ENCODE data around the gene GNG4. TPM values are rescaled to one million over a fixed set of nuclear protein-coding genes. Genes with fewer than 3 reads are reported as not detected.

GNG4 gene
- total RNA-seq, 4 donors from 2014 or later, result 1.1 to 6.3 (median 4.6) TPM

- no peaks in the 10 kb centered on the region for H3K4me1 ChIP-seq
- no peak for TF ChIP-seq POLR2A (IDR thresholded peaks at IDR 0.05)
- TF ChIP-seq CTCF (IDR thresholded peaks at IDR 0.05), result peak; percentile 72 to 98 (median 83)
- H3K36me3 ChIP-seq, result no peaks in the 10 kb centered on the region
- no peak for DNase-seq
- intact Hi-C loops (cut with DNase I), result no loop called here
- H3K9me3 ChIP-seq, result no peaks in the 10 kb centered on the region
- 35 to 37% methylated on average over 8 of the region's 8 CpGs for WGBS, 2 donors
- H3K27me3 ChIP-seq, result no peaks in the 10 kb centered on the region
- H3K27ac ChIP-seq, result no peak overlapping the region
- no peak overlapping the region for H3K4me3 ChIP-seq
Measured at GRCh38 chr1:235513495-235514366, 135.9 kb downstream of the GNG4 start.

DNA sequence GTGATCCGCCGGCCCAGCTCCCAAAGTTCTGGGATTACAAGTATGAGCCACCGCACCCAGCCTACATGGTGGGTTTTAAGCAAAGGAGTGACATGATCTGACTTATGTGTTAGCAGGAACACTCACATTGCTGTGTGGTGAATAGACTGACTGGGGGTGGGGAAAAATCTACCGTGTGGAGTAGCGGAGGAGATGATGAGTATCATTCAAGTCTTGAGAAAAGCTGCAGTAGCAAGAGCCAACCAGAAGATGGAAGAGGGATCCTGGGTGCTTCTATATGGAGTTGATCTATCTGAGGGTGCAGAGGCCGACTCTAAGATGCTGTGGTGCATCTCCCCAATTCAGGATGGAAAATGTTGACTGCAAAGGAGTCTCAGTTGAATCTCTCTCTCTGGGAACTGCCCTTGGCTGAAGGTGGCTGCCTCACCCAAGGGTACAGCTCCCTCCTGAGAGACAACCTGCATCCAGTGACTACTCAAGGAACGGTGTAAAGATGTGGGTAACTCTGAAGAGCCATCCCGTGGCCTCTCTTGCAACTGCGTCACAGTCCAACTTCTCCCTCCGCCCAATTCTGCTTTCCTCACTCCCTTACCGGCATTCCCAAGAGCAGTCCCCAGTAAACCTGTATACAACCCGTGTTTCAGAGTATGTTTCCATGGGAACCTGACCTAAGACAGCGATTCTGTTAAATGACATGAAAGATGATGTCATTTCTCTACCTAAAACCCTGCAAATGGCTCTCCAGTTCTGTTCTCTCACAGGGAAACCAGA is 137.9 kb downstream of the GNG4 start:
- intact Hi-C loops (cut with DNase I), result no loop called here
- DNase-seq, result no peak
- H3K4me3 ChIP-seq, result no peak overlapping the region
- H3K4me1 ChIP-seq, result no peaks in the 10 kb centered on the region
- no peak for TF ChIP-seq CTCF (IDR thresholded peaks at IDR 0.05)
- no peak for TF ChIP-seq POLR2A (IDR thresholded peaks at IDR 0.05)
- no peaks in the 10 kb centered on the region for H3K9me3 ChIP-seq
- no peaks in the 10 kb centered on the region for H3K27me3 ChIP-seq
- whole genome bisulfite sequencing, 2 donors, result 47 to 68% methylated on average over 10 to 11 of the region's 13 CpGs
- H3K27ac ChIP-seq, result no peak overlapping the region
- H3K36me3 ChIP-seq, result no peaks in the 10 kb centered on the region

DNA sequence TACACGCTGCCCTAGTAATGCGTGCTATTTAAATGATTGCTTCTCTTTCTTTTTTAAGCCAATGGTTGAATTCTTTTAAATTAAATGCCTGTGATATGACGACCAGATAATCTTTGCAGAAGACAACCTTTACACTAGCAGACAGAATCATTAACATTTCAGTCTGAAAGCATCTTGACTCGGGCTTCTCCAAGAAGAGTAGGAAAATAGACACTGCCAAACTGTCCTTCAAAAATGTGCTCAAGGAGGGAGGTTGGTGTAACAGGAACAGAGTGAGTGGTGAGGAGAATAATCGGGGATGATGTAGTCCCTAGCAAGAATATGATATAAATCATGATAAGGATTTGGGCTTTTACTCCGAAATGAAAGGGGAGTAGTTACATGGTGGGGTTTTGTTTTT is 138.8 kb downstream of the GNG4 start:
- intact Hi-C loops (cut with DNase I), result no loop called here
- 63 to 78% methylated on average over 5 to 6 of the region's 6 CpGs for WGBS, 2 donors

DNA sequence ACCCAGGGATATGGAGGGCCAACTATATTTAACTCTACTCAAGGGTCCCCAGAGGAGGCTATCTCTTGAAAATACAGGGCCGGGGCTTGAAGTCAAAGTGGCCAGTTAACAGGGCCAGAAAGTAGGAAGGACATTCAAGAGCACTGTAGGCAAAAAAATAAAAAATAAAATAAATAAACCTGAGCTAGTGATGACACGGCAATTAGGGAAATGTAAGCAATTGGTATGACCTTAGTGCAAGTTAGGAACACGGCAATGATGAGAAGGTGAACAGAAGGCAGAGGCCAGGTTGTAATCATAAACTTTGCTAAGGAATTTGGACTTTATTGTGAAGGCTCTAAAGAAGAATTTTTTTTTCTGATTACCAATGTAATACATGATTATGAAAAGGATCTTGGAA is 142.0 kb downstream of the GNG4 start:
- H3K4me3 ChIP-seq, result no peak overlapping the region
- no peak overlapping the region for H3K27ac ChIP-seq
- no peaks in the 10 kb centered on the region for H3K27me3 ChIP-seq
- TF ChIP-seq CTCF (IDR thresholded peaks at IDR 0.05), result no peak
- TF ChIP-seq POLR2A (IDR thresholded peaks at IDR 0.05), result no peak
- no peak for DNase-seq
- no peaks in the 10 kb centered on the region for H3K36me3 ChIP-seq
- intact Hi-C loops (cut with DNase I), result no loop called here
- peaks cover under 1 to 16% (median 6%) of the 10 kb centered on the region in 3 donors for H3K4me1 ChIP-seq
- WGBS, 2 donors, result 84 to 86% methylated on average over 3 of the region's 3 CpGs
- no peaks in the 10 kb centered on the region for H3K9me3 ChIP-seq

More for the DNA sequence above, 138.8 kb downstream of the GNG4 start:
- Histone ChIP-seq H3K27ac (no peak overlapping the region), H3K36me3 (no peaks in the 10 kb centered on the region), H3K4me3 (no peak overlapping the region), H3K4me1 (peaks cover 0 to 6% (median 3%) of the 10 kb centered on the region in 3 donors), H3K27me3 (no peaks in the 10 kb centered on the region), H3K9me3 (no peaks in the 10 kb centered on the region)
- DNase-seq, result no peak
- TF ChIP-seq CTCF (IDR thresholded peaks at IDR 0.05), result no peak
- no peak for TF ChIP-seq POLR2A (IDR thresholded peaks at IDR 0.05)

Data from esophagus squamous epithelium (tissue), 5 donors.